Colonic mucosa (tissue), 4 donors: ENCODE results near the gene ZNF567. TPM values are rescaled to one million over a fixed set of nuclear protein-coding genes. Genes with fewer than 3 reads are reported as not detected.
"Not testable (repeated sequence)": the region's sequence is repeated elsewhere in the genome, so short reads cannot be mapped to it uniquely, and the experiment has no call there.

Source experiments
- DNase-seq: peaks from one replicate; pipeline ENCODE4 v3.0.0-alpha.2; 2020
- H3K27ac ChIP-seq: fragments of 200-600 bp; one replicate; pipeline ENCODE4 v1.8.0; 2021
- H3K27me3 ChIP-seq: fragments of 200-600 bp; one replicate; pipeline ENCODE4 v1.8.0; 2021
- H3K36me3 ChIP-seq: fragments of 200-600 bp; one replicate; pipeline ENCODE4 v1.8.0; 2021
- H3K4me1 ChIP-seq: fragments of 200-600 bp; one replicate; pipeline ENCODE4 v1.8.0; 2021; ENCODE audit warnings: mild to moderate bottlenecking
- H3K4me3 ChIP-seq: fragments of 200-600 bp; one replicate; pipeline ENCODE4 v1.8.0; 2021
- H3K9ac ChIP-seq, 2 donors: one replicate each; pipeline ENCODE4 v1.7.0; 2013; ENCODE audit warnings: control low read depth in 2 of 2, low read depth in 2 of 2, low read length in 2 of 2
- H3K9me3 ChIP-seq: fragments of 200-600 bp; one replicate; pipeline ENCODE4 v1.8.0; 2021
- CTCF ChIP-seq: fragments of 200-600 bp; IDR thresholded peaks from one replicate; pipeline ENCODE4 v1.8.0; 2022; ENCODE audit warnings: antibody characterized with exemption, mild to moderate bottlenecking
- intact Hi-C: fragments of 100-400 bp; cut with DNase I; formaldehyde crosslinking; loops from one replicate; pipeline ENCODE4 v1.14.1; 2022
- total RNA-seq, 2 donors: library from RNA; stranded (reverse); fragmentation: NEBNext Ultra II Directional in 1 of 2; extraction: Animal tissue kit (Norgen Biotek cat#: 25700) in 1 of 2; gene quantifications; one replicate each; pipeline ENCODE4 v1.2.1, GENCODE V29; 2021
- donor health status: healthy.
- donor health status: DM: no; HTN: no; CAD: no.
- donor health status: DM: no; HTN: no; CAD: no.

Gene ZNF567
- total RNA-seq, 2 donors from 2014 or later = 2.7 to 4.6 TPM

- H3K27ac ChIP-seq = peak overlapping the region; percentile 41
- peak overlapping the region; percentile 95 for H3K4me3 ChIP-seq
- TF ChIP-seq CTCF = no peak
- H3K9me3 ChIP-seq = no peaks in the 10 kb centered on the region
- H3K4me1 ChIP-seq = peaks cover 4% of the 10 kb centered on the region
- no peak for DNase-seq
- peak overlapping the region; percentile 65 to 85 for H3K9ac ChIP-seq
- H3K36me3 ChIP-seq = no peaks in the 10 kb centered on the region
- no peaks in the 10 kb centered on the region for H3K27me3 ChIP-seq
- intact Hi-C loops = loop anchor here (5.0 kb wide), 1 partner anchor 166 kb away; the partner anchor contains the start of gene ZNF345
Measured at GRCh38 chr19:36686365-36687213, 823 bp upstream of the ZNF567 start.

DNA sequence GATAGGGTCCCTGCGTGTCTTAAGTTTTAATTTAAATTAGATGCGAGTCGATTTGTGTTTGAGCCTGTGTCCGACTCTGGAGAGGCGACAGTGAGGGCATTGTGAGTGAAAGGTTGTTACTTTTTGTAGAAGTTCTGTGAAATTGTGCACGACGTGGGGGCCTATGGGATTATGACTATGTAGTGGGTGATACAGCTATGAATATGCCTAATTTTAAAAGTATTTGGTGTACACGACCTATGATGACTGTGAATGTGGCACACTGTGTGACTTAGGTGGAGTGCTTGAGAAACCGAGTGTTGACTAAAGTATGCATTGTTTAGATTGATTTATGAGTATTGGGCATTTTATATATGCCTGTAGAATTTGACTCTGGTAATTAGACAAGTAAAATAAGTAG lies 646 bp downstream of the ZNF567 start:
- DNase-seq = no peak
- Histone ChIP-seq H3K9ac (peak overlapping the region; percentile 81 to 85), H3K27me3 (no peaks in the 10 kb centered on the region), H3K4me1 (peaks cover 4% of the 10 kb centered on the region), H3K36me3 (no peaks in the 10 kb centered on the region), H3K9me3 (no peaks in the 10 kb centered on the region), H3K4me3 (peak overlapping the region; percentile 95), H3K27ac (peak overlapping the region; percentile 41)
- no peak for TF ChIP-seq CTCF
- intact Hi-C loops = loop anchor here (5.0 kb wide), 1 partner anchor 164 kb away; the partner anchor contains the start of gene ZNF345

GRCh38 chr19:36707134-36707533 lies 19.7 kb downstream of the ZNF567 start:
- peaks cover 9% of the 10 kb centered on the region for H3K9me3 ChIP-seq
- peaks cover 5% of the 10 kb centered on the region for H3K36me3 ChIP-seq
- intact Hi-C loops = no loop called here

DNA sequence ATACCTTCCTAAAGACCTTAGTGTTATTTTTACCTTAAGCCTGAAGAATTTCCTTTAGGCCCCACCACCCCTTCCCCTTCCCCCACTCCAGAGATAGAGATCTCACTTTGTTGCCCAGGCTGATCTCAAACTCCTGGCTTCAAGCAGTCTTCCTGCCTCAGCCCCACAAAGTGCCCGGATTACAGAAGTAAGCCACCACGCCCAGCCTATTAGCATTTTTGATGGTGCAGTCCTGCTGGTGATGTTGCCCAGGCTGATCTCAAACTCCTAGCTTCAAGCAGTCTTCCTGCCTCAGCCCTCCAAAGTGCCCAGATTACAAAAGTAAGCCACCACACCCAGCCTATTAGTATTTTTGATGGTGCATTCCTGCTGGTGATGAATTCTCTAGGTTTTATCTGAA lies 22.0 kb downstream of the ZNF567 start:
- H3K4me3 ChIP-seq = no peak overlapping the region
- H3K27me3 ChIP-seq = no peaks in the 10 kb centered on the region
- intact Hi-C loops = no loop called here
- H3K4me1 ChIP-seq = no peaks in the 10 kb centered on the region
- no peak overlapping the region for H3K9ac ChIP-seq
- H3K27ac ChIP-seq = no peak overlapping the region
- peaks cover 18% of the 10 kb centered on the region for H3K36me3 ChIP-seq
- peaks cover 5% of the 10 kb centered on the region for H3K9me3 ChIP-seq
- no peak for TF ChIP-seq CTCF
- DNase-seq = no peak

More at GRCh38 chr19:36707134-36707533, 19.7 kb downstream of the ZNF567 start:
- DNase-seq = no peak
- H3K4me1 ChIP-seq = no peaks in the 10 kb centered on the region
- no peak overlapping the region for H3K4me3 ChIP-seq
- no peak overlapping the region for H3K27ac ChIP-seq
- H3K27me3 ChIP-seq = no peaks in the 10 kb centered on the region
- H3K9ac ChIP-seq = no peak overlapping the region
- TF ChIP-seq CTCF = no peak

GRCh38 chr19:36719687-36720556 lies 32.5 kb downstream of the ZNF567 start:
- no peak for DNase-seq
- no peaks in the 10 kb centered on the region for H3K4me1 ChIP-seq
- H3K27ac ChIP-seq = no peak overlapping the region
- H3K4me3 ChIP-seq = no peak overlapping the region
- H3K36me3 ChIP-seq = peaks cover 14% of the 10 kb centered on the region
- H3K27me3 ChIP-seq = no peaks in the 10 kb centered on the region
- intact Hi-C loops = no loop called here
- no peak overlapping the region for H3K9ac ChIP-seq
- H3K9me3 ChIP-seq = peaks cover 44% of the 10 kb centered on the region
- TF ChIP-seq CTCF = no peak

DNA sequence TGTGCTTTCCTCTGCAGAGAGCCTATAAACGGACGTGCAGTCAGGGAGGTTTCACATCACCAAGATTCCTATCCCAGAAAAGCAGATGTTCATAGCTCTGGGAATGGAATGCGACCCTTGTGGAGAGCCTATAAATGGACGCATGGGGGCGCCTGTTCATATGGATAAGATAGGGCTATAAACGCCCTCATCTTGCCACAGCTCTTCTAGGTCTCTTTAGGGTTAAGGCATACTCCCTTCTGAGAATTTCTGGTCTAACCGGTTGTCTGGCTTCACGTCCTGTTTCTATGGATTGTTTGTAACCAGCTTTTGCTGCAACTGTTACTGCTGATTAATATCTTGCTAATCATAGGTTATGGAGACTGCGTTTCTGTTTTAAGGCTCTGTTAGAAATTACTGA lies 48.8 kb downstream of the ZNF567 start:
- DNase-seq, H3K36me3 ChIP-seq, H3K9ac ChIP-seq, H3K9me3 ChIP-seq, H3K27ac ChIP-seq, intact Hi-C loops, H3K4me1 ChIP-seq, H3K27me3 ChIP-seq, H3K4me3 ChIP-seq: not testable (repeated sequence)
